ENCODE results near the gene APOBEC3F. TPM values are rescaled to one million over a fixed set of nuclear protein-coding genes. Genes with fewer than 3 reads are reported as not detected.
"Not testable (repeated sequence)": the region's sequence is repeated elsewhere in the genome, so short reads cannot be mapped to it uniquely, and the experiment has no call there.

The APOBEC3F gene
- total RNA-seq, 2 donors from 2014 or later, result 44.8 to 49.0 TPM

DNA sequence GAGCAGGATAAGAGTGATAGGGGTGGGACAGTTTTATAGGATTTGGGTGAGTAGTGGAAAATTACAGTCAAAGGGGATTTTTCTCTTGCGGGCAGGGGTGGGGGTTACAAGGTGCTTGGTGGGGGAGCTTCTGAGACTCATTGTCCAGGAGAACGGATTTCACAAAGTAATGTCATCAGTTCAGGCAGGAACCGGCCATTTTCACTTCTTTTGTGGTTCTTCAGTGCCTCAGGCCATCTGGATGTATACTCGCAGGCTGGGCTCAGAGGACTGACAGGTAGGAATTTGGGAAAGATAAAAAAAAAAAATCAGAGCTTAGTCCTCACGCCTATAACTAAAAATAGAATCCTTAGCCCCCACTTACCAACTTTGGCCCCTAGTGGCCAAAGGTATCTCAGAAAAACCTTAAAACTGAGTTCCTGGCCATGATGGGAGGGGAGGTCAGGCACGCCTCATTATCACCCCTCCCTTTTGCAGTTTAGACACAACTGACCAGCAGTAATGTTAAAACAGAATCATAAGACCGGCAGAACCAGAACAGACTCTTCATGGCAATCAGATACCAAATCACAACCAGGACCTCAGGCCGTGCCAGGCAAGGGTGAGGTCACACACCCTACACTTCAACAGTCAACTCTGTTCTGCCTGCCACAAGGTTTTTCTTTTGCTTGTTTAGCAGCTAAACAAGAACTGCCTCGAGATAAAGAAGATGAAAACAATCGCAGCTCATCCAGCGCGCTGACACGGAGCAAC lies 27.5 kb downstream of the APOBEC3F start:
- peaks cover 18% of the 10 kb centered on the region for H3K4me1 Mint-ChIP-seq (ENCODE audit: low read depth)
- no peak overlapping the region for H3K4me3 Mint-ChIP-seq
- H3K27me3 Mint-ChIP-seq (ENCODE audit: low read depth), result no peaks in the 10 kb centered on the region
- no peaks in the 10 kb centered on the region for H3K36me3 Mint-ChIP-seq (ENCODE audit: insufficient read depth in 2 of 2)
- ATAC-seq (replicated peaks in 1 of 2) (no peak), DNase-seq (no peak)
- H3K9me3 Mint-ChIP-seq, result no peaks in the 10 kb centered on the region
- H3K27ac Mint-ChIP-seq, result no peak overlapping the region

DNA sequence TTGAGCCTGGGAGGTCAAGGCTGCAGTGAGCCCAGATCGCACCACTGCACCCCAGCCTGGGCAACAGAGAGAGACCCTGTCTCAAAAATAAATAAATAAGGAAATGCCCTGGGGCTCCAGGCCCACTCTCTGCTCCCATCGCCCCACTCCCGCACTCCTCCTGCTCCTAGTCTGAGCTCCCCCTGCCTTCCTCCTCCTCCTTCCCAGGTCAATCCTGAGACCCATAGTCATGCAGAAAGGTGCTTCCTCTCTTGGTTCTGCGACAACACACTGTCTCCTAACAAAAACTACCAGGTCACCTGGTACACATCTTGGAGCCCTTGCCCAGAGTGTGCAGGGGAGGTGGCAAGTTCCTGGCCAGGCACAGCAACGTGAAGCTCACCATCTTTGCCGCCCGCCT lies 29.5 kb downstream of the APOBEC3F start:
- H3K27me3 Mint-ChIP-seq (ENCODE audit: low read depth), result no peaks in the 10 kb centered on the region

DNA sequence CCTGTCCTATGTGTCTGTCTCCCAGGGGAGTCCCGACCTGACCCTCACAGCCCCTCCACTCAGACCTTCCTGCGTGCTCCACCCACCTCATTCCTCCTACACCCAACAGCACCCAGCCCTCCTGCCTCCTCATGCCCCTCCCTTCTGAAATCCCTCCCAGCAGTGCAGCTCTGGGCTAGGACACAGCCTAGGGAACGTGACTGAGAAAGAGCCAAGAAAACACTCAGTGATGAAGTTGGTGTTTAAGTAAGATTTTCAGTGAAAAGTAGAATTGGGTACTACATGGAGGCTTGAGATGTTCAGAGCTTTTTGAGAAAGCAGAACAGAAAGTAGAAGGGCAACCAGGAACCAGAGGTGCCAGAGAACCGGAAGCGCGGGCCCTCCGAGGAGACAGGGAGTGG lies 31.9 kb downstream of the APOBEC3F start:
- DNase-seq; H3K36me3 Mint-ChIP-seq (ENCODE audit: insufficient read depth in 2 of 2); H3K27ac Mint-ChIP-seq; H3K4me3 Mint-ChIP-seq; H3K27me3 Mint-ChIP-seq (ENCODE audit: low read depth); ATAC-seq (replicated peaks in 1 of 2); H3K9me3 Mint-ChIP-seq: not testable (repeated sequence)
- peaks cover 12% of the 10 kb centered on the region for H3K4me1 Mint-ChIP-seq (ENCODE audit: low read depth)

More for the DNA sequence above, 29.5 kb downstream of the APOBEC3F start:
- Mint-ChIP-seq H3K9me3 (no peaks in the 10 kb centered on the region), H3K4me1 (ENCODE audit: low read depth) (peaks cover 4% of the 10 kb centered on the region), H3K4me3 (no peak overlapping the region), H3K27ac (no peak overlapping the region), H3K36me3 (ENCODE audit: insufficient read depth in 2 of 2) (no peaks in the 10 kb centered on the region)
- DNase-seq, result no peak
- ATAC-seq (replicated peaks in 1 of 2), result no peak

- Mint-ChIP-seq H3K4me3 (no peak overlapping the region), H3K27me3 (ENCODE audit: low read depth) (no peaks in the 10 kb centered on the region), H3K36me3 (ENCODE audit: insufficient read depth in 2 of 2) (peaks cover 0 to 1% of the 10 kb centered on the region in 2 donors), H3K4me1 (ENCODE audit: low read depth) (peaks cover 24% of the 10 kb centered on the region), H3K9me3 (no peaks in the 10 kb centered on the region), H3K27ac (no peak overlapping the region)
- ATAC-seq (replicated peaks in 1 of 2) (no peak), DNase-seq (no peak)
These were observed 33.3 kb downstream of the APOBEC3F start for GRCh38 chr22:39073981-39074380.

GRCh38 chr22:39076155-39077025 lies 35.7 kb downstream of the APOBEC3F start:
- peak overlapping the region; percentile 94 to 96 for H3K4me3 Mint-ChIP-seq
- H3K36me3 Mint-ChIP-seq (ENCODE audit: insufficient read depth in 2 of 2); DNase-seq; ATAC-seq (replicated peaks in 1 of 2); H3K27me3 Mint-ChIP-seq (ENCODE audit: low read depth); H3K9me3 Mint-ChIP-seq: not testable (repeated sequence)
- H3K4me1 Mint-ChIP-seq (ENCODE audit: low read depth), result peaks cover 37% of the 10 kb centered on the region
- H3K27ac Mint-ChIP-seq, result peak overlapping the region; percentile 86

GRCh38 chr22:39077026-39077840 lies 36.6 kb downstream of the APOBEC3F start, which contains the start of gene APOBEC3G:
Gene APOBEC3G (plus strand): TSS chr22:39077275. CDS start chr22:39077362, 87 bp downstream.
- ATAC-seq (replicated peaks in 1 of 2), result peak; percentile 94 to 96
- DNase-seq, result peak; percentile 61 to 64
- peaks cover 43% of the 10 kb centered on the region for H3K4me1 Mint-ChIP-seq (ENCODE audit: low read depth)
- H3K9me3 Mint-ChIP-seq; H3K36me3 Mint-ChIP-seq (ENCODE audit: insufficient read depth in 2 of 2); H3K27me3 Mint-ChIP-seq (ENCODE audit: low read depth): not testable (repeated sequence)
- peak within 1 kb of the TSS; percentile 94 to 96 for H3K4me3 Mint-ChIP-seq
- peak within 1 kb of the TSS; percentile 92 for H3K27ac Mint-ChIP-seq

GRCh38 chr22:39077912-39078311 lies 37.2 kb downstream of the APOBEC3F start:
- Mint-ChIP-seq H3K27ac (peak overlapping the region; percentile 92), H3K4me1 (ENCODE audit: low read depth) (peaks cover 45% of the 10 kb centered on the region), H3K4me3 (peak overlapping the region; percentile 94 to 96)
- not testable (repeated sequence) for DNase-seq; H3K27me3 Mint-ChIP-seq (ENCODE audit: low read depth); H3K36me3 Mint-ChIP-seq (ENCODE audit: insufficient read depth in 2 of 2); ATAC-seq (replicated peaks in 1 of 2); H3K9me3 Mint-ChIP-seq

DNA sequence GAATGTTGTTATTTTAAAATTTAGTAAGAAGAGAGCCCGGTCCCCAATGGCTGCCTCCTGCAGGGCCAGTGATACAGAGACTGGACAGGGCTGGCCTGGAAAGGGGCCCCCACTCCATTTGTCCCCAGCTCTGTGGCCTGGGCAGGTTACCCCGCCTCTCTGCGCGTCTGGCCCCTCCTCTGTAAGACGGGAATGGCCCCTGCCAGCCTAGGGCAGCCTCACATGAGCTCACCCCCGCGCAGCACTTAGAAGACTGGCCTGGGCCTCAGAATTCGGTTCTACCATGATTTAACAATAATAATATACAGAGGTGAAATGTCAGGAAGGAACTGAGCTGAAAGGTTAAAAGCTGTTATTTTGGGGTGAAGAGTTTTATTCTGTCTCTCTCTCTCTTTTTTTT lies 37.7 kb downstream of the APOBEC3F start:
- Mint-ChIP-seq H3K27ac (peak overlapping the region; percentile 92), H3K4me3 (peak overlapping the region; percentile 94 to 96), H3K36me3 (ENCODE audit: insufficient read depth in 2 of 2) (peaks cover 1 to 10% of the 10 kb centered on the region in 2 donors), H3K27me3 (ENCODE audit: low read depth) (no peaks in the 10 kb centered on the region), H3K9me3 (no peaks in the 10 kb centered on the region), H3K4me1 (ENCODE audit: low read depth) (peaks cover 49% of the 10 kb centered on the region)
- ATAC-seq (replicated peaks in 1 of 2) (no peak), DNase-seq (no peak)

DNA sequence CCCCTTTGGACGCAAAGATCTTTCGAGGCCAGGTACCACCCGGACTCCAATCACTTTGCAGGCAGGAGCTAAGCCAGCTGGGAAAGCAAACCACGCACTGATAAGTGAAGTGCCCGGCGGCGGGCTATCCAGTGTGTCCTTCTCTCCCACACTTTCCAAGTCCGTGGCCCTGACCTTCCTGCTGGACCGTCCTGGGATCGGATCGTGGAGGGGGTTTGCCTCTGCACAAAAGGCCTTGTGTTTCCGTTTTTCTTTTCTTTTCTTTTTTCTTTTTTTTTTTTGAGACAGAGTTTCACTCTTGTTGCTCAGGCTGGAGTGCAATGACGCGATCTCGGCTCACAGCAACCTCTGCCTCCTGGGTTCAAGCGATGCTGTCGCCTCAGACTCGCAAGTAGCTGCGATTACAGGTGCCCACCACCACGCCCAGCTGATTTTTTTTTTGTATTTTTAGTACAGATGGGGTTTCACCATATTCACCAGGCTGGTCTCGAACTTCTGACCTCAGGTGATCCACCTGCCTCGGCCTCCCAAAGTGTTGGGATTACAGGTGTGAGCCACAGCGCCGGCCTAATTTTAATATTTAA lies 38.5 kb downstream of the APOBEC3F start:
- Mint-ChIP-seq H3K4me1 (ENCODE audit: low read depth) (peaks cover 50% of the 10 kb centered on the region), H3K4me3 (peak overlapping the region; percentile 94 to 96), H3K27ac (peak overlapping the region; percentile 89)
- H3K27me3 Mint-ChIP-seq (ENCODE audit: low read depth); H3K36me3 Mint-ChIP-seq (ENCODE audit: insufficient read depth in 2 of 2); DNase-seq; ATAC-seq (replicated peaks in 1 of 2); H3K9me3 Mint-ChIP-seq: not testable (repeated sequence)

DNA sequence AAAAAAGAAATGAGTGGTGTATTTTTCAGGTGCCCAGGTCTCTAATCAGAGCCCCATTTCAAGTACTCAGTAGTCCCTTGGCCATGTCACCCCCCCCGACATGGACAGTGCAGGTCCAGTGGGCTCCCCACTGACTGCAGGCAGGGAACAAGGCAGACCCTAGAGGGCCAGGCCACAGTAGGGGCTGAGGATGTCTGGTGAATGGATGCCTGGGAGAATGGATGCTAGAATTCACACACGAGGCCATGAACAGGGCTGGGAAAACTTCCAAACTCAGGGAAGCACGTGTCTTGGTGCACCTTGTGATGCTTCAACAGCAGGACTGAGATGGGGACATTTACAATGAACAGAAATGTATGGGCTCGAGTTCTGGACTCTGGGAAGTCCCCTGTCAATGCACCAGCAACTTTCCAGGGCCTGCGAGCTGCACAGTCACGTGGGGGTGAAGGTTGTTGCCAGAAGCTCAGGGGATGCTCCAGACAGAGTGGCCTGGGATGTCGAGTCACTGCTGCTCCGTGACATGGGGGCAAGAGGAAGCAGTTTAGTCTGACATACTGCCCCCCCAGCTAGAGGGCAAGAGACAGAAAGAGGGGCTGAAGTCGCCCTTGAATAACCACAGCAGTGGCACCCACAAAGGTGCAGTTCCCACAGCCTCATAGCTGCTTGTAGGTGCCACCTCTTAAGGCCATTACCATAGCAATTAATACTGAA lies 39.5 kb downstream of the APOBEC3F start:
- Mint-ChIP-seq H3K9me3 (no peaks in the 10 kb centered on the region), H3K27ac (peak overlapping the region; percentile 42), H3K27me3 (ENCODE audit: low read depth) (no peaks in the 10 kb centered on the region), H3K4me1 (ENCODE audit: low read depth) (peaks cover 50% of the 10 kb centered on the region), H3K36me3 (ENCODE audit: insufficient read depth in 2 of 2) (peaks cover 1 to 10% of the 10 kb centered on the region in 2 donors), H3K4me3 (peak overlapping the region; percentile 17 to 29)
- no peak for DNase-seq
- no peak for ATAC-seq (replicated peaks in 1 of 2)

GRCh38 chr22:39081016-39081415 lies 40.4 kb downstream of the APOBEC3F start:
- ATAC-seq (replicated peaks in 1 of 2), result no peak
- H3K27me3 Mint-ChIP-seq (ENCODE audit: low read depth), result no peaks in the 10 kb centered on the region
- no peak for DNase-seq
- no peak overlapping the region for H3K27ac Mint-ChIP-seq
- peak overlapping the region in 1 of 2 donors; percentile 42 for H3K4me3 Mint-ChIP-seq
- H3K4me1 Mint-ChIP-seq (ENCODE audit: low read depth), result peaks cover 49% of the 10 kb centered on the region
- peaks cover 1 to 11% of the 10 kb centered on the region in 2 donors for H3K36me3 Mint-ChIP-seq (ENCODE audit: insufficient read depth in 2 of 2)
- no peaks in the 10 kb centered on the region for H3K9me3 Mint-ChIP-seq

DNA sequence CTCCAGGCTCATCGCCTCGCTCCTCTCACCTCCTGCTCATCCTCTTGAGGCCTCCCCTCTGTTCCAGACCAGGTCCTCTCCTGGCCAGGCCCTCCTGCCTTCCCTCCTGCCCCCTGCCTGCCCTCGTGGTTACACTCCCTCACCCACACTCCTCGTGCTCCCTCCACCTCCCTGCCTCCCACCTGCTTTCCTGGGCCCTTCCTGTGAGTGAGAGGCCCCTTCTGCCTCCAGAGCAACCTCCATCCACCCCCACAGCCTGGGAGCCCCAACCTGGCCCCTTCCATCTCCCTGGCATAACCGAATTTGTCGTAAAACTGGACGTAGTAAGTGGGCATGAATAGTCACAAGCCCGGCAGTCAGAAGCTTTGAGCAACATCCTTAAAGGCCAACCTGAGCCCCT lies 40.9 kb downstream of the APOBEC3F start:
- Mint-ChIP-seq H3K4me3 (peak overlapping the region in 1 of 2 donors; percentile 27), H3K27me3 (ENCODE audit: low read depth) (no peaks in the 10 kb centered on the region), H3K36me3 (ENCODE audit: insufficient read depth in 2 of 2) (peaks cover 1 to 14% of the 10 kb centered on the region in 2 donors), H3K9me3 (no peaks in the 10 kb centered on the region), H3K4me1 (ENCODE audit: low read depth) (peaks cover 49% of the 10 kb centered on the region), H3K27ac (peak overlapping the region; percentile 50)
- DNase-seq (no peak), ATAC-seq (replicated peaks in 1 of 2) (no peak)

Measured in activated T-cell treated with anti-CD3 and anti-CD28 coated beads, Interleukin-2, amount 50 U/mL, for 72 hours (primary cell).